GM12801 (cell line): ENCODE measurements around the gene DNAJA2.

Experiments
- CTCF ChIP-seq: IDR thresholded peaks from one replicate; pipeline ENCODE4 v1.5.1; 2011; ENCODE audit warnings: control low read depth; ENCODE audit not compliant: insufficient read length; ENCODE audit errors: extremely low read depth

Gene DNAJA2

GRCh38 chr16:46914556-46915201 lies 58.8 kb downstream of the DNAJA2 start:
- TF ChIP-seq CTCF = no peak

- TF ChIP-seq CTCF = no peak
Observed at GRCh38 chr16:46911650-46912049, 61.8 kb downstream of the DNAJA2 start.

- TF ChIP-seq CTCF = no peak
Observed at GRCh38 chr16:46911038-46911437, 62.4 kb downstream of the DNAJA2 start.

- TF ChIP-seq CTCF = no peak
Observed at GRCh38 chr16:46908540-46909372, 64.7 kb downstream of the DNAJA2 start.

GRCh38 chr16:46907061-46907774 lies 66.3 kb downstream of the DNAJA2 start:
- no peak for TF ChIP-seq CTCF

- no peak for TF ChIP-seq CTCF
Observed at GRCh38 chr16:46906360-46907060, 67.0 kb downstream of the DNAJA2 start.
